Fibroblast of pulmonary artery (primary cell): ENCODE data around the gene CCDC71L.

Source experiments
- DNase-seq: peaks from one replicate; pipeline ENCODE4 v3.0.0-alpha.2; 2010; ENCODE audit warnings: low read depth
- H3K4me3 ChIP-seq: replicated peaks from 2 replicates; pipeline ENCODE4 v1.5.1; 2011; ENCODE audit warnings: low read depth, mild to moderate bottlenecking, control low read depth, low read length, moderate library complexity
- CTCF ChIP-seq: IDR thresholded peaks from 2 replicates; pipeline ENCODE4 v1.5.1; 2011; ENCODE audit warnings: mild to moderate bottlenecking, control low read depth, low read length, inconsistent platforms; ENCODE audit errors: missing control alignments

Gene CCDC71L

GRCh38 chr7:106623315-106623660, 37.7 kb downstream of the CCDC71L start:
- H3K4me3 ChIP-seq, result no peak overlapping the region
- TF ChIP-seq CTCF, result no peak
- no peak for DNase-seq

- no peak overlapping the region for H3K4me3 ChIP-seq
- DNase-seq, result no peak
- no peak for TF ChIP-seq CTCF
These were observed 38.2 kb downstream of the CCDC71L start for GRCh38 chr7:106622654-106623314.

GRCh38 chr7:106621393-106622132, 39.4 kb downstream of the CCDC71L start:
- no peak for TF ChIP-seq CTCF
- H3K4me3 ChIP-seq, result no peak overlapping the region
- no peak for DNase-seq

- DNase-seq, result peak; percentile 20
- TF ChIP-seq CTCF, result no peak
- H3K4me3 ChIP-seq, result no peak overlapping the region
These were observed 40.3 kb downstream of the CCDC71L start for GRCh38 chr7:106620676-106621075.

GRCh38 chr7:106620034-106620433, 40.9 kb downstream of the CCDC71L start:
- no peak for TF ChIP-seq CTCF
- no peak overlapping the region for H3K4me3 ChIP-seq
- no peak for DNase-seq

- H3K4me3 ChIP-seq, result no peak overlapping the region
- no peak for DNase-seq
- TF ChIP-seq CTCF, result no peak
These were observed 41.7 kb downstream of the CCDC71L start for GRCh38 chr7:106619213-106619612.

- H3K4me3 ChIP-seq, result no peak overlapping the region
- TF ChIP-seq CTCF, result no peak
- peak; percentile 89 for DNase-seq
These were observed 42.5 kb downstream of the CCDC71L start for GRCh38 chr7:106618480-106618879.
